ENCODE results near the gene LRRK1.
A peak's percentile ranks its signal among the peaks of the same experiment; 100 is the strongest.

LRRK1 gene

DNA sequence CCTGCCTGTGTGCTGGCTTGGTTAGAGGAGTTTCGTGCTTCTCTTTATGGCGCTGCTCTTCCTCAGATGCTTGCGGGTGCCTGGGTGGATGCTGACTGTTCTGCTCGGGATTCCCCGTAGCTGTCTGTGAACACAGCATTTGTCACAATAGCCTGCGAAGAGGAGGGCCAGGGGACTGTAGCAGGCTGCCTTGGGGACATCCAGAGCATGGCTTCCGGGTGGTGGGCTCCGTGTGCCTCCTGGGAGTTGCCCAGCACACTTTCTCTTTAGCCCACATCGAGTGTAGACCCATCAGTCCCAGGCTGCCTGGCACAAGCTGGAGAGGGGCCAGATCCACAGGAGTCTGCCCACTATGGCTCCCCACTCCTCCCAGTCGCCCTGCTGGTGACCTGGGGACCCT lies 22.4 kb downstream of the LRRK1 start:
- no peak for DNase-seq (ENCODE audit: low read depth, low spot score)
- POLR2A ChIA-PET, result no interaction called here
- CTCF ChIA-PET, result interaction anchor here (1.4 to 4.4 kb wide), 2 partner anchors 24 to 67 kb away, joined by 5 to 33 read pairs; partner anchors contain the start of gene LRRK1
- TF ChIP-seq, protein P1, sequence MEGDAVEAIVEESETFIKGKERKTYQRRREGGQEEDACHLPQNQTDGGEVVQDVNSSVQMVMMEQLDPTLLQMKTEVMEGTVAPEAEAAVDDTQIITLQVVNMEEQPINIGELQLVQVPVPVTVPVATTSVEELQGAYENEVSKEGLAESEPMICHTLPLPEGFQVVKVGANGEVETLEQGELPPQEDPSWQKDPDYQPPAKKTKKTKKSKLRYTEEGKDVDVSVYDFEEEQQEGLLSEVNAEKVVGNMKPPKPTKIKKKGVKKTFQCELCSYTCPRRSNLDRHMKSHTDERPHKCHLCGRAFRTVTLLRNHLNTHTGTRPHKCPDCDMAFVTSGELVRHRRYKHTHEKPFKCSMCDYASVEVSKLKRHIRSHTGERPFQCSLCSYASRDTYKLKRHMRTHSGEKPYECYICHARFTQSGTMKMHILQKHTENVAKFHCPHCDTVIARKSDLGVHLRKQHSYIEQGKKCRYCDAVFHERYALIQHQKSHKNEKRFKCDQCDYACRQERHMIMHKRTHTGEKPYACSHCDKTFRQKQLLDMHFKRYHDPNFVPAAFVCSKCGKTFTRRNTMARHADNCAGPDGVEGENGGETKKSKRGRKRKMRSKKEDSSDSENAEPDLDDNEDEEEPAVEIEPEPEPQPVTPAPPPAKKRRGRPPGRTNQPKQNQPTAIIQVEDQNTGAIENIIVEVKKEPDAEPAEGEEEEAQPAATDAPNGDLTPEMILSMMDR (IDR thresholded peaks at IDR 0.05; ENCODE audit: insufficient read depth, low read length, missing control alignments), result no peak
- H3K4me3 ChIP-seq (ENCODE audit: low read depth, low read length), result no peak overlapping the region

DNA sequence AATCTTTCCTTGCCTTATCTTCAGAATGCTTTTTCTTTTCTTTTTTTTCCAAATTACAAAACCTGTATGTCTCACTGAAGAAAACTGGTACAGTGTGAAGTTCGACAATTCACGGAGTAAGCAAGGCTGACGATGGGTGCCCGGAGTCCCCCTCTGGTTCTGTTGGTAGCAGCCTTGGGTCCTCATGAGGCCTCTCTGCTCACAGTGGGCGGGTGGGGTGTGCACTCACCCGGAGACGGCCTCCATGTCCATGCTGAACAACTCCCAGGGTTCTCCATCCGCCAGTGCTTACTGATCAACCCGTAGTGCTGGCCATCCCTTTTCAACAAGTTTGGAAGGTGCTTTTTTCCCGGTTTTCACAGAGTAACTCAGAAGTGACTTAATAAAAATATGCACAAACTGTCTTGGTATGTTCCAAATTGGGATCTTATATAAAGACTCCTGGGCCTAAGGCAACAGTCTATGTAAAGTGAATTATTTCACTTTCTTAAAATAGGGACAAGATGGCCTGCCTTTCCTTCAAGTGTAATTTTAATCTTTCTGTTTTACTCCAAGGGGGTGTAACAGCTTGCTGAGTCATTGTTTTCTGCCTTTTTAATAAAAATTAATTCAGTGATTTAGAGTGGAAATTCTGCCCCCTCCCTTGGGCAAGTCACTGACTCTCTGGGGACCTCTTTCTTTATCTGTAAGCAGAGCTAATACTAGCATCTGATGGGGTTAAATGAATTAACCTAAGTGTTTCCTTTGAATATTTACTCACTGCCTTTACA lies 23.7 kb downstream of the LRRK1 start:
- POLR2A ChIA-PET, result interaction anchor here (1.1 kb wide), 1 partner anchor 15 kb away, joined by 3 read pairs; no protein-coding TSS in a partner anchor
- CTCF ChIA-PET, result interaction anchor here (0.6 to 4.4 kb wide), 6 partner anchors 23 to 317 kb away, joined by 3 to 33 read pairs (median 4); partner anchors contain the start of gene LRRK1
- DNase-seq (ENCODE audit: low read depth, low spot score), result no peak
- TF ChIP-seq, protein P1 (IDR thresholded peaks at IDR 0.05; ENCODE audit: insufficient read depth, low read length, missing control alignments), result no peak
- H3K4me3 ChIP-seq (ENCODE audit: low read depth, low read length), result no peak overlapping the region

DNA sequence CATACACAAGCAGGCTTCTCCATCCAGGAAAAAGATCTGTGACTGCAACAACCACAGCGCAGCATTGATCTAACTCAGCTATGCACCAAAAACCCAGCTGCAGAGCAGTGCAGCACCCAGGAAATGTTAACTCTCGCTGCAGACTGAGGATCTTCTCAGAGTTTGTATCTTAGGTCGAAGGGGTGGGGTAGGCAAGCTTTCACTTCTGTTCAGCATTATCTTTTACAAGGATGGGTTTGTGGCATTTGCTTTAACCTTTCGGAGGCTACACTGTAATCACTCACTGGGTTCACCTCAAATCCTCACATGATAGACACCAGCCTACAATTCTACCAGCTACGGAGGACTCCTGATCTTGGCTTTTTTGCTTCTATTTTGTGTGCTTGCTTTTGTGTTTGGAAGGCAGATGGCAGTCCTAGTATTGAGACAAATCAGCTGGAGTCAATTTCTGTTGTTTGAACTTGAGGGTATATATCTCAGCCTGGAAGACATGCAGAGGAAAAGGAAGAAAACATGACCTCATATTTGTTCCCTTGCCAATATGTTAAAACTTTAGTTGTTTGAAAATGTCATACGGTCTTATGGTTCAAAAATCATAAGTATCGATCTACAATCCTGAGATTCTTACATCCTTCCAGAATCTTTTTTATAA lies 25.2 kb downstream of the LRRK1 start:
- H3K4me3 ChIP-seq (ENCODE audit: low read depth, low read length), result peak overlapping the region; percentile 0
- ChIA-PET CTCF (interaction anchor here (0.9 to 4.4 kb wide), 8 partner anchors 9 to 319 kb away, joined by 3 to 33 read pairs (median 3); partner anchors contain the start of gene LRRK1), POLR2A (no interaction called here)
- TF ChIP-seq, protein P1 (IDR thresholded peaks at IDR 0.05; ENCODE audit: insufficient read depth, low read length, missing control alignments), result no peak
- no peak for DNase-seq (ENCODE audit: low read depth, low spot score)

DNA sequence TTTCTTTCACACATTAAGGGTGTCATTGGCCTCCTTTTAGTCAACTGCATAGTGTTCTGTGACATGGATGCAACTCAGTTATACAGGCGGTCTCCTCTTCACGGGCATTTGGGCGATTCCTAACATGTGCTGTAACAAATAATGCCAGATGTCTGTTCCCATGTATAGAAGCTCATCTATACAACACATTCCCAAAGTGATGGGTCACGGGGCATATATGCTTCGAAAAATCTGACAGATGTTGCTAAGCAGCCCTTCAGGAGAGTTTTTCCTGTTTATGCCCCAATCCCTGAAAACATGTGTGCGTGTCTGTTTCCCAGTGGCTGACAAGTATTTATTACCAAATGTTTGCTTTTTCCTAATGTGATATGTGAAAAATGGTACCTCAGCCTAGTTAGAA lies 25.8 kb downstream of the LRRK1 start:
- no peak overlapping the region for H3K4me3 ChIP-seq (ENCODE audit: low read depth, low read length)
- TF ChIP-seq, protein P1 (IDR thresholded peaks at IDR 0.05; ENCODE audit: insufficient read depth, low read length, missing control alignments), result no peak
- ChIA-PET POLR2A (no interaction called here), CTCF (interaction anchor here (1.0 to 4.4 kb wide), 5 partner anchors 10 to 63 kb away, joined by 3 to 33 read pairs (median 3); partner anchors contain the start of gene LRRK1)
- no peak for DNase-seq (ENCODE audit: low read depth, low spot score)

DNA sequence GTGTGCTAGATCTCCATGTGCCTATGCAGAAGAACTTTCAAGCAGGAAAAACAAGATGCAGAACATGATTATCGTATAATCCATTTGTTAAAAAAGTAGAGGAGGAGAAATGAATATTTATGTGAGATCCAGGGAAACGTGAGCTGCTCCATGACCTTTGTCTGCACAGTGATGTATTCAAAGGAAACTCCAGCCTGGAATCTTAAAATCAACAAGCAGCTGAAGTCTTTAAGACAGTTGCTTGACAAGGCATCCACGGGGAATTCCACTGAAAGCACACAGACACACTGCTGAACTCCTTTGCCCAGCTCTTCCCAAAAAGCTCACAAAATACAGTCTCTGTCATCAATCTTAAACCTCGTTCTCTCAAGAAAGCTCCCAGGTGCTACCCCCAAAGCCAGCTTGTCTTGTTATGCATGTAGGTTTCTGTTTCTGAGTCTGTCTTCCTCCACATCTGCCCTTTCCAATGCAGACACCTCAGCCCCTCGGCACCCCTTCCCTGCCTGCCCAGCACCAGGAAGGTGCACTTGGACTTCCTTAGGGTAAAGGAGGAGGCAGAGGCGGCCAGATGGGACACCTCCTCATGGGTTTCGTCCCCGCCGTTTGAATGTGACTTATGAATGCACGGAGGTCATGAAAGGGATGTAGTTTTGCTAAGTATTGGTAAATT lies 28.7 kb downstream of the LRRK1 start:
- TF ChIP-seq, protein P1 (IDR thresholded peaks at IDR 0.05; ENCODE audit: insufficient read depth, low read length, missing control alignments), result no peak
- ChIA-PET POLR2A (no interaction called here), CTCF (interaction anchor here (0.8 to 2.5 kb wide), 3 partner anchors 10 to 60 kb away, joined by 3 to 10 read pairs (median 3); no protein-coding TSS in a partner anchor)
- H3K4me3 ChIP-seq (ENCODE audit: low read depth, low read length), result no peak overlapping the region
- DNase-seq (ENCODE audit: low read depth, low spot score), result no peak

All from AG04449 (cell line).